Breast epithelium (tissue), 3 donors: ENCODE results near the gene PRSS38.

ENCODE experiments used
- POLR2AphosphoS5 ChIP-seq, 3 donors: sonication (generic); formaldehyde crosslinking; IDR thresholded peaks; one replicate each; pipeline ENCODE4 v1.6.1; 2017; ENCODE audit warnings: antibody characterized with exemption in 3 of 3
- TF ChIP-seq, protein P1 (sequence below), 3 donors: fragments of 450-650 bp; IDR thresholded peaks; one replicate each; pipeline ENCODE4 v1.5.1; 2016 to 2017; ENCODE audit warnings: antibody characterized with exemption in 3 of 3, mild to moderate bottlenecking in 3 of 3, moderate library complexity in 3 of 3

DNA sequence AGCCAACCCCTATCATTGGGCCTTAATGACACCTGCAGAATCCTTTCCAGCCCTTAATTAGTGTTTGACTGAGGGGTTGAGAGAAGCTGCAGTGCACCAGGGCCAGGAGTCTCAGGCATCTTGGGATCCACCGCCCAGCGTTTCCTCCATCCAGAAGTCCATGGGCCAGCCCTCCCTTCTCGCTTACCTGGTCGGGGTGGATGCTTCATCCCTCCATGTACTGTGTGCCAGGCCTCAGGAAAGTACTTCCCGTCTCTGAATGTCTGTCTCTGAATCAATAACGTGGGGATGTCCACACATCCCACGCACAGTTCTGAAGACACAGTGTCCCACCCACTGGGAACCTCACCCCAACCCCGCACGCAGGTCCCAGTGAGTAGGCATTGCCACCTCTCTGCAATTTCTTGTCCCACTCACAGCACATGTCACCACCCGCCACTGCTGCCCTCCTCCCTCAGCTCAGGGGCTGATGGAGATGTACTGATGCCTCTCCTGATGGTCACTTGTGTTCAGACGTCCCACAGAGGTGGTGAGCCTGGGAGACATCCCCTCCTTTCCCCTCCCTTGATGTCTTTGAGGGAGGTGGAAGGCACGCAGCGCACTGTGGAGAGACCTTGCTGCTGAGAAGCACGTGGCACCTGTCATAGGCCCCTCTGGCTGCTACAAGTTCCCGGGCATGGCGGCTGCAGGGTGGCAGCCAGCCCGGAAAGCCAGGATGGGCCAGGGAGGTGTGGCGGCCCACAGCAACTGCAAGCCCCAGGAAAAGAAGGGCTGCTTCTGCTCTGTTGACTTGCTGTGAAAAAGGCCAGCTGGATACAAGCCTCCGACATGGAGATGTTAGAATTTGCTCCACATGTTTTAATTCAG lies 29.4 kb upstream of the PRSS38 start:
- no peak for TF ChIP-seq POLR2AphosphoS5 (IDR thresholded peaks at IDR 0.05)
- TF ChIP-seq, protein P1, sequence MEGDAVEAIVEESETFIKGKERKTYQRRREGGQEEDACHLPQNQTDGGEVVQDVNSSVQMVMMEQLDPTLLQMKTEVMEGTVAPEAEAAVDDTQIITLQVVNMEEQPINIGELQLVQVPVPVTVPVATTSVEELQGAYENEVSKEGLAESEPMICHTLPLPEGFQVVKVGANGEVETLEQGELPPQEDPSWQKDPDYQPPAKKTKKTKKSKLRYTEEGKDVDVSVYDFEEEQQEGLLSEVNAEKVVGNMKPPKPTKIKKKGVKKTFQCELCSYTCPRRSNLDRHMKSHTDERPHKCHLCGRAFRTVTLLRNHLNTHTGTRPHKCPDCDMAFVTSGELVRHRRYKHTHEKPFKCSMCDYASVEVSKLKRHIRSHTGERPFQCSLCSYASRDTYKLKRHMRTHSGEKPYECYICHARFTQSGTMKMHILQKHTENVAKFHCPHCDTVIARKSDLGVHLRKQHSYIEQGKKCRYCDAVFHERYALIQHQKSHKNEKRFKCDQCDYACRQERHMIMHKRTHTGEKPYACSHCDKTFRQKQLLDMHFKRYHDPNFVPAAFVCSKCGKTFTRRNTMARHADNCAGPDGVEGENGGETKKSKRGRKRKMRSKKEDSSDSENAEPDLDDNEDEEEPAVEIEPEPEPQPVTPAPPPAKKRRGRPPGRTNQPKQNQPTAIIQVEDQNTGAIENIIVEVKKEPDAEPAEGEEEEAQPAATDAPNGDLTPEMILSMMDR (IDR thresholded peaks at IDR 0.05): no peak
